Activated CD8-positive, alpha-beta T cell treated with anti-CD3 and anti-CD28 coated beads for 36 hours (primary cell): Measurements from ENCODE around the gene RALGDS. TPM values are rescaled to one million over a fixed set of nuclear protein-coding genes. Genes with fewer than 3 reads are reported as not detected.

Source experiments
- ATAC-seq: fragments of 200-7000 bp; cut with Tn5 transposase; one replicate; pipeline ENCODE4 v1.10.0; 2021; ENCODE audit warnings: mild to moderate bottlenecking, moderate library complexity
- CTCF ChIA-PET: fragments of 350-600 bp; sonication (Branson Sonifier 250); formaldehyde crosslinking; loops from one replicate; lab custom pipeline; 2021; ENCODE audit warnings: antibody characterized with exemption; lab: Charles Lee
- POLR2A ChIA-PET: fragments of 350-600 bp; sonication (Branson Sonifier 250); formaldehyde crosslinking; loops from one replicate; lab custom pipeline; 2021; ENCODE audit warnings: antibody characterized with exemption; lab: Charles Lee
- DNase-seq: peaks from one replicate; pipeline ENCODE4 v3.0.0-alpha.2; 2020
- H3K27ac Mint-ChIP-seq: one replicate; pipeline ENCODE4 v1.8.0; 2021; ENCODE audit warnings: mild to moderate bottlenecking, mixed read lengths
- H3K27me3 Mint-ChIP-seq: one replicate; pipeline ENCODE4 v1.8.0; 2021; ENCODE audit warnings: mixed read lengths
- H3K36me3 Mint-ChIP-seq: one replicate; pipeline ENCODE4 v1.8.0; 2021; ENCODE audit warnings: low read depth, mixed read lengths
- H3K4me1 Mint-ChIP-seq: one replicate; pipeline ENCODE4 v1.8.0; 2021; ENCODE audit warnings: low read depth, mixed read lengths
- H3K4me3 Mint-ChIP-seq: one replicate; pipeline ENCODE4 v1.8.0; 2021; ENCODE audit warnings: mild to moderate bottlenecking, moderate library complexity, mixed read lengths
- H3K9me3 Mint-ChIP-seq: one replicate; pipeline ENCODE4 v1.8.0; 2021; ENCODE audit warnings: mixed read lengths
- CTCF ChIP-seq: fragments of 200-600 bp; IDR thresholded peaks from one replicate; pipeline ENCODE4 v1.8.0; 2022; ENCODE audit warnings: antibody characterized with exemption, mild to moderate bottlenecking
- intact Hi-C: fragments of 100-400 bp; cut with micrococcal nuclease; formaldehyde crosslinking; loops from one replicate; pipeline ENCODE4 v1.10.0; 2022
- total RNA-seq, 2 experiments: library from RNA; stranded (reverse); gene quantifications; one replicate each; pipeline ENCODE4 v1.2.3, GENCODE V29; 2021

Gene RALGDS
- total RNA-seq, 2 experiments from 2014 or later: 80.5 to 88.2 TPM

- POLR2A ChIA-PET: interaction anchor here (1.8 to 2.5 kb wide), 3 partner anchors 8 to 32 kb away, joined by 4 to 11 read pairs (median 11); no protein-coding TSS in a partner anchor
- CTCF ChIA-PET: interaction anchor here (0.6 to 22.4 kb wide), 9 partner anchors 9 to 1020 kb away, joined by 3 to 376 read pairs (median 3); no protein-coding TSS in a partner anchor
- DNase-seq (peak; percentile 40), ATAC-seq (no peak)
- H3K27ac Mint-ChIP-seq: peak overlapping the region; percentile 70
- TF ChIP-seq CTCF: no peak
- H3K9me3 Mint-ChIP-seq: no peaks in the 10 kb centered on the region
- no peak overlapping the region for H3K4me3 Mint-ChIP-seq
- no peaks in the 10 kb centered on the region for H3K27me3 Mint-ChIP-seq
- peaks cover 64% of the 10 kb centered on the region for H3K4me1 Mint-ChIP-seq
- intact Hi-C loops: no loop called here
- peaks cover 21% of the 10 kb centered on the region for H3K36me3 Mint-ChIP-seq
Measured at GRCh38 chr9:133113949-133114885, 6.8 kb downstream of the RALGDS start.

- intact Hi-C loops: no loop called here
- TF ChIP-seq CTCF: no peak
- H3K27ac Mint-ChIP-seq: peak overlapping the region; percentile 70
- H3K36me3 Mint-ChIP-seq: peaks cover 20% of the 10 kb centered on the region
- H3K4me1 Mint-ChIP-seq: peaks cover 57% of the 10 kb centered on the region
- ChIA-PET POLR2A (interaction anchor here (0.9 to 2.0 kb wide), 3 partner anchors 17 to 34 kb away, joined by 4 to 11 read pairs (median 6); no protein-coding TSS in a partner anchor), CTCF (interaction anchor here (1.0 to 22.4 kb wide), 5 partner anchors 10 to 91 kb away, joined by 3 to 376 read pairs (median 4); no protein-coding TSS in a partner anchor)
- peak; percentile 40 for DNase-seq
- no peaks in the 10 kb centered on the region for H3K9me3 Mint-ChIP-seq
- H3K4me3 Mint-ChIP-seq: no peak overlapping the region
- no peak for ATAC-seq
- no peaks in the 10 kb centered on the region for H3K27me3 Mint-ChIP-seq
Measured at GRCh38 chr9:133113163-133113948, 7.7 kb downstream of the RALGDS start.

GRCh38 chr9:133112663-133113026 is 8.4 kb downstream of the RALGDS start:
- TF ChIP-seq CTCF: no peak
- no peaks in the 10 kb centered on the region for H3K9me3 Mint-ChIP-seq
- peaks cover 52% of the 10 kb centered on the region for H3K4me1 Mint-ChIP-seq
- DNase-seq (peak; percentile 41), ATAC-seq (no peak)
- POLR2A ChIA-PET: interaction anchor here (0.9 to 2.0 kb wide), 3 partner anchors 18 to 35 kb away, joined by 4 to 11 read pairs (median 6); no protein-coding TSS in a partner anchor
- intact Hi-C loops: no loop called here
- peaks cover 26% of the 10 kb centered on the region for H3K36me3 Mint-ChIP-seq
- H3K27me3 Mint-ChIP-seq: no peaks in the 10 kb centered on the region
- CTCF ChIA-PET: interaction anchor here (22.4 kb wide), 1 partner anchor 33 kb away, joined by 376 read pairs; no protein-coding TSS in a partner anchor
- peak overlapping the region; percentile 70 for H3K27ac Mint-ChIP-seq
- H3K4me3 Mint-ChIP-seq: no peak overlapping the region

GRCh38 chr9:133111808-133112662 is 9.0 kb downstream of the RALGDS start:
- CTCF ChIA-PET: interaction anchor here (22.4 kb wide), 1 partner anchor 34 kb away, joined by 376 read pairs; no protein-coding TSS in a partner anchor
- Mint-ChIP-seq H3K27ac (no peak overlapping the region), H3K4me3 (no peak overlapping the region), H3K36me3 (peaks cover 29% of the 10 kb centered on the region), H3K27me3 (no peaks in the 10 kb centered on the region), H3K9me3 (no peaks in the 10 kb centered on the region), H3K4me1 (peaks cover 49% of the 10 kb centered on the region)
- TF ChIP-seq CTCF: no peak
- ATAC-seq (no peak), DNase-seq (no peak)
- POLR2A ChIA-PET: interaction anchor here (0.5 to 2.0 kb wide), 4 partner anchors 18 to 1378 kb away, joined by 3 to 6 read pairs (median 4); no protein-coding TSS in a partner anchor
- intact Hi-C loops: no loop called here
